ENCODE measurements around the gene YIF1B.

DNA sequence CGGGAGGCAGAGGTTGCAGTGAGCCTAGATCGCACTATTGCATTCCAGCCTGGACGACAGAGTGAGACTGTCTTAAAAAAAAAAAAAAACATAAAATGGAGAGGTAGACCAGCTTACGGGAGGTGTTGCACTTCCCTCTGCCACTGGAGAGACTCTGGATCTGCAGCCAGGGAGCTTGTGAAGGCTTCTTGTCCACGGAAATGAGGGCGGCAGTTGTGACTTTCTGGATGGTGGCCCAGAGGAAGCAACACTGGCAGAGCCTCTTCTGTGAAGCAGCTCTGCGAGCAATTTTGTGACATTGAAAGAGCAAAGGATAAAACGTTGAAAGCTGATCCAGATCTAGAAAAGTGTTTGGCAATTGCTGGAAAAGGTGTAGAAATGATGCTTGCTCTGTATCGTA, 41.0 kb downstream of the YIF1B start:
- TF ChIP-seq, protein P1, sequence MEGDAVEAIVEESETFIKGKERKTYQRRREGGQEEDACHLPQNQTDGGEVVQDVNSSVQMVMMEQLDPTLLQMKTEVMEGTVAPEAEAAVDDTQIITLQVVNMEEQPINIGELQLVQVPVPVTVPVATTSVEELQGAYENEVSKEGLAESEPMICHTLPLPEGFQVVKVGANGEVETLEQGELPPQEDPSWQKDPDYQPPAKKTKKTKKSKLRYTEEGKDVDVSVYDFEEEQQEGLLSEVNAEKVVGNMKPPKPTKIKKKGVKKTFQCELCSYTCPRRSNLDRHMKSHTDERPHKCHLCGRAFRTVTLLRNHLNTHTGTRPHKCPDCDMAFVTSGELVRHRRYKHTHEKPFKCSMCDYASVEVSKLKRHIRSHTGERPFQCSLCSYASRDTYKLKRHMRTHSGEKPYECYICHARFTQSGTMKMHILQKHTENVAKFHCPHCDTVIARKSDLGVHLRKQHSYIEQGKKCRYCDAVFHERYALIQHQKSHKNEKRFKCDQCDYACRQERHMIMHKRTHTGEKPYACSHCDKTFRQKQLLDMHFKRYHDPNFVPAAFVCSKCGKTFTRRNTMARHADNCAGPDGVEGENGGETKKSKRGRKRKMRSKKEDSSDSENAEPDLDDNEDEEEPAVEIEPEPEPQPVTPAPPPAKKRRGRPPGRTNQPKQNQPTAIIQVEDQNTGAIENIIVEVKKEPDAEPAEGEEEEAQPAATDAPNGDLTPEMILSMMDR (IDR thresholded peaks at IDR 0.05; ENCODE audit: extremely low read depth in 1 of 2, insufficient read depth in 1 of 2, low read depth in 1 of 2, low read length in 2 of 2): no peak
- no peak for TF ChIP-seq EZH2 (IDR thresholded peaks at IDR 0.05; ENCODE audit: borderline replicate concordance, low read depth, low read length, severe bottlenecking)
